ENCODE measurements around the gene ARHGEF40.

Gene ARHGEF40

GRCh38 chr14:21070083-21070609 is at the start of gene ARHGEF40:
Gene ARHGEF40, plus strand, starts transcription at chr14:21070304. Its CDS starts 93 bp downstream, at chr14:21070397.
- no peak for DNase-seq

GRCh38 chr14:21020977-21021545 is 49.0 kb upstream of the ARHGEF40 start:
- DNase-seq: no peak

GRCh38 chr14:21022686-21023085 is 47.4 kb upstream of the ARHGEF40 start:
- DNase-seq: no peak

DNA sequence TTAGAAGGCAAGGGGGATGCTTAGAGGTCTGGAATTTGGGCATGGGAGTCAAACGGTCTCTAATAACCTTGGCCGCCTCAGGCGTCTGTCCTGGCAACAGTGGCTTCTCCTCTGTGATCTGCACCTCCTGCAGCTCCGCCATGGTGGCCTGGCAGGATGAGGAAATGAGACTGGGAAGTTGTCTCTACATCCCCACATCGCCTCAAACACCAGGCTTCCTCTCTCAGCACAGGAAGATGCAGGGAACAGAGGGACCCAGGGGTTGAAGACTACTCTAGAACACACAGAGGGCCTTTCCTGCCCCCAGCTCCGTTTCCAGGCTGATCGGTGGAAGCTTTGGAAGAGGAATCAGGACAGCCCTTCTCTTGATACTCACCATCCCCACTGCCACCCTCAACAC is 46.9 kb upstream of the ARHGEF40 start:
- no peak for DNase-seq

DNA sequence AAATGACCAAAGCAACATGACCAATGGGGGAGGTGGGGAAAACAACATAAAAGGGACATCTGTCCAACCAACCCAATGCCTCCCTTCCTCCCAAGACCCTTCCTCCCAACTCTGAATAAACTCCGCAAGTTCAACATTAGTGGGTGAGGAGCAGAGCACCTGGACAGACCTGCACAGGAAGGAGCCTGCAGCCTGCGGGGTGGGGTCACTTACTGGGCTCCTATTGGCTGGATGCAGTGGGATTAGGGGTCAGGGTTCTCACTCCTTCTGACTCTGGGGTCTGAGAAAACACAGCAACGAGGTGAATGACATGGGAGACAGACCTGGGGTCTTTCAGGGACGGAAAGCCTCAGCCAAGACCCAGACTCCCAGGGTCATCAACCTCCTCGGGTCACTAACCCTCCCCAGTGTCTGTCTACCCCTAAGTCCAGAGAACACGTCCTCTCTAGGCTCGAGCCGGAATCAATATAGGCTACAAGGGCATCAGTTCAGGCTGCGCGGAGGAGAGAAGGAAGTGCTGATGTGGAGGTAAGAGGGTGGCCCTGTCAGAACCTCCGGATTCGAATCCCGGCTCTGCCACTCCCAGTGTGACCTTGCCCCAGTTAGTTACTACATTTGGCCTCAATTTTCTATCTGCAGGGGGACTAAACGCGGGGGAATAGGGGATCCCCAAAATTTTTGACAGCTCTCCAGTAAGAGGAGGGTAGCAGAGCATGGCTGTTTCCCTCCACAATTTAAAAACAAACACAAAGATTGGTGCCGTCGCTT is 46.1 kb upstream of the ARHGEF40 start:
- DNase-seq: no peak

DNA sequence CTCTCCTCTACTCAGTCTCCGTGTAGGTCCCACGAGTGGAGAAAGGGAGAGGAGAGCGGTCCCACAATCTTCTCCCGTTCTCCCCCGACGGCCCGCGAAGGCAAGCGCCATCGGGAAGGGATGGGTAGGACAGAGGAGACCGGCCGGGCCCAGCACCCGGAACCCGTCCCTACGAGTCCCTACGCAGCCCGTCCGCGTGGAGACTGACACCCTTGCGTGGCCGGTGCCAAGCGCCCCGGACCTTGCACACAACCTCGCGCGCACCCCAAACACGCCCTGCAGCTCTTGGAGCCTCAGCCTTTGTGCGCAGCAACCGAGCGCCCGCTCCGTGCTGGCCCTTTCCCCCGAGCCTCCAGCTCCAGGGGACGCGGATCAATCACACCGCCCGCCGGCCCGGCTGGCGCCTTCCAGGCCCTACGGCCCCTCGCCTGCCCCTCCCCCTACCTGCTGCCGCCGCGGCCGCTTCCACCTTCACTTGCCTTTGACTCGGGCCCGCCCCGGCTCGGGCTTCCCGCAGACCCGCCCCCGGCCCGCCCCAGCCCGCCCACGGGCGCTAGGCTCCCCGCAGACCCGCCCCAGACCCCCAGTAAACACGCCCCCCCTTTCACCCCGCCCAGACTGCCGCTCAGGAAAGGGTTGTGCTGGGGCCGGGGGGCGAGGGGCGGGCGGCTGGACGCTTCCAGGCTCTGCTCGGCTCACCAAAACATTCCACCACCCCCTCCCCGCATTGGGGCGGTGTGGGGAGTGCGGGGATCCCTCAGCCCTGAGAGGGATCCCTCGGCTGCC is 45.3 kb upstream of the ARHGEF40 start, which contains the start of gene NDRG2:
NDRG2 (minus strand) TSS at position 477 of the 786 bp plus-strand sequence. CDS start 1,746 bp downstream, outside the sequence.
- no peak for DNase-seq

- DNase-seq: no peak
These were observed 44.5 kb upstream of the ARHGEF40 start for GRCh38 chr14:21025371-21026273.

GRCh38 chr14:21026274-21026987 is 43.7 kb upstream of the ARHGEF40 start:
- DNase-seq: no peak

GRCh38 chr14:21026988-21027315 is 43.2 kb upstream of the ARHGEF40 start:
- DNase-seq: no peak

- DNase-seq: no peak
These were observed 40.2 kb upstream of the ARHGEF40 start, which contains the start of gene TPPP2 for GRCh38 chr14:21029917-21030316. Gene TPPP2, plus strand, starts transcription at chr14:21030217. Its CDS starts 365 bp downstream, at chr14:21030582.

DNA sequence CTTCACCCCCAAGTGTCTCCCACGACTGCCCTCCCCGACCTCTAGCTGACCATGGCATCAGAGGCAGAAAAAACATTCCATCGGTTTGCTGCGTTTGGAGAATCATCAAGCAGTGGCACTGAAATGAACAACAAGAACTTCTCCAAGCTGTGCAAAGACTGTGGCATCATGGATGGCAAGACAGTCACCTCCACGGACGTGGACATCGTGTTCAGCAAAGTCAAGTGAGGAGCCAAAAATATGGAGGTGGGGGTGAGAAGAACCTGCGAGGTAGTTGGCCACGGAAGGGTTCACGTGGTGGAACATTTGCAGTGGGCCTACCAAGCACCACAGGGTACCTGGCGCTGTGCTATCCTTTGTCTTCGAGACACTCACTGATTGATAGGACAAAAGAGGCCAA is 39.6 kb upstream of the ARHGEF40 start:
- no peak for DNase-seq

DNA sequence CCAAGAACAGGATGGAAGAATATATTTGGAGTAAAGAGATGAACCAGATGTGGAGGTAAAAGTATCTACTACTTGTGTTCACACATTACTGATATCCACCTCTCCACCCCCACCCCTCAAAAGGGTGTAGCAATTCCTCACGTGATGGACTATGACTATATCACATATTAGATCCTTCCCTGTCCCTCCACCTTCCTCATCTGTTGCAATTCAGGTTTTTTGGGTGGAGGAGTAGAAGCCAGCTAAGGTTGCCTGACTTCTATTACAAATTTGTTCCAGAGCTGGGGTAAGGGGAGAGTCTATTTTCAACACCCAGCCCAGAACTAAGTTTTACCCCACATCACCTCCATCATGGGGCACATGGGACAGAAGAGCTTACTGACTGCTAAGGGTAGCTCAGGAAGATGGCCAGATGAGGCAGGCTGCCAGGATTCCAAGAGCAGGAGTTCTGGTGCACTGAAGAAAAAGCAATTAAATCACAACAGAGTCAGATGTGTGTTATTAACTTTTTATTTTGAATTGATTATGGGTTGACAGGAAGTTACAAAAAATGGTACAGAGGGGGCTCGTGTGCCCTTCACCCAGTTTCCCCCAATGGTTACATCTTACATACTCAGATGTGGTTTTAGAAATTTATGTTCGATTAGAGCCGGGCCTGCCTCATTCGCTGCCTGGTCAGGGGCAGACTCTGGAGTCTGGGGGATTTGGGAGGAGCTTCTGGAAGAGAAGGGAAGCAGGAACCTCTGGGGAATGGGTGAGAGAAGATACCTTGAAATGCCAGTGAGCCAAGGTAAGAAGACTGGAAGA is 37.6 kb upstream of the ARHGEF40 start:
- DNase-seq: no peak

DNA sequence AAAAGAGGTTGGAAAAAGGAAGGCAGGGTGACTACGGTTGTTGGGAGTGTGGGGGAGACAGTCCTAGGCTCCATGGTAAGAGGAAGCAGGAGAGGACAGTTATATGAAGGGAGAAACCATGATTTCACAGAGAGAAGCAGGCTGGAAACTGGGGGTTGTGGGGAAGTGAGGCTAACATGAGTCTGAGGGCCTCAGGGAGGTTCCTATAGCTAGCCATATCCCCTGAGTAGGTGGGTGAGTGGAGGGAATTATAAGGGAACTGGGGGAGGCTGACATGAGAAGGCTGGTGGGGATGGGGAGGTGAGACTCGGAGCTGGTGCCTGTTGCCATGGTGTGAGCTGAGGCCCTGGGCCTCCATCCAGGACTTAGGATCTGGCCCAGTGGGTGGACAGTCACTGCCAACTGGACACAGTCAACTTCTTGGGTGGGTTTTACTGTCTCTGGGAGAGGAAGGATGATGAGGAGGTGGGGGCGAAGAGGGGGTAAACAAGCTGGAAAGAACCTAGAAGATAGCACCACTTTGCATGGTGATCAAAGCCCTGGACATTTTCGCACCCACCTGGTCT is 36.9 kb upstream of the ARHGEF40 start:
- DNase-seq: no peak

GRCh38 chr14:21034707-21035106 is 35.4 kb upstream of the ARHGEF40 start, which contains the start of gene RNASE13:
Gene RNASE13, minus strand, starts transcription at chr14:21034807. Its CDS starts 519 bp downstream, at chr14:21034288.
- DNase-seq: no peak

GRCh38 chr14:21036751-21037150 is 33.4 kb upstream of the ARHGEF40 start:
- DNase-seq: no peak

- no peak for DNase-seq
These were observed 32.9 kb upstream of the ARHGEF40 start for GRCh38 chr14:21037156-21037555.

GRCh38 chr14:21038441-21039422 is 31.4 kb upstream of the ARHGEF40 start:
- DNase-seq: no peak

- no peak for DNase-seq
These were observed 30.3 kb upstream of the ARHGEF40 start for GRCh38 chr14:21039585-21040369.
